KMS-11 (cell line): ENCODE results near the gene XPOT.

Experiments used
- H2AFZ ChIP-seq: fragments of 200-600 bp; sonication (generic); 2 replicates; pipeline ENCODE4 v1.6.1; 2016; ENCODE audit warnings: antibody characterized with exemption, mixed run types, low read depth
- H3K27ac ChIP-seq: fragments of 200-600 bp; sonication (generic); 2 replicates; pipeline ENCODE4 v1.6.1; 2016; ENCODE audit warnings: mild to moderate bottlenecking, mixed run types
- H3K27me3 ChIP-seq: fragments of 200-600 bp; sonication (generic); 2 replicates; pipeline ENCODE4 v1.6.1; 2017; ENCODE audit warnings: mild to moderate bottlenecking, low read depth, mixed run types, moderate library complexity; ENCODE audit not compliant: insufficient read depth
- H3K36me3 ChIP-seq: fragments of 200-600 bp; sonication (generic); 2 replicates; pipeline ENCODE4 v1.6.1; 2017; ENCODE audit warnings: mild to moderate bottlenecking, mixed run types; ENCODE audit not compliant: insufficient read depth
- H3K4me1 ChIP-seq: fragments of 200-600 bp; sonication (generic); 2 replicates; pipeline ENCODE4 v1.6.1; 2016; ENCODE audit warnings: mild to moderate bottlenecking, low read depth, mixed run types; ENCODE audit not compliant: poor library complexity, severe bottlenecking
- H3K4me2 ChIP-seq: fragments of 200-600 bp; sonication (generic); 2 replicates; pipeline ENCODE4 v1.7.0; 2016; ENCODE audit warnings: mild to moderate bottlenecking, mixed run types
- H3K4me3 ChIP-seq: fragments of 200-600 bp; sonication (generic); IDR thresholded peaks from 2 replicates; pipeline ENCODE4 v1.6.1; 2017; ENCODE audit warnings: low read depth, low read length, mixed read lengths; ENCODE audit not compliant: insufficient read depth
- H3K79me2 ChIP-seq: fragments of 200-600 bp; sonication (generic); 2 replicates; pipeline ENCODE4 v1.6.1; 2016; ENCODE audit warnings: low read depth, mixed run types; ENCODE audit not compliant: insufficient read depth
- H3K9ac ChIP-seq: fragments of 200-600 bp; sonication (generic); 2 replicates; pipeline ENCODE4 v1.6.1; 2016; ENCODE audit warnings: mild to moderate bottlenecking, mixed run types
- H4K20me1 ChIP-seq: fragments of 200-600 bp; sonication (generic); 2 replicates; pipeline ENCODE4 v1.6.1; 2016; ENCODE audit warnings: mild to moderate bottlenecking, mixed run types; ENCODE audit not compliant: insufficient read depth
- CTCF ChIP-seq: fragments of 200-600 bp; sonication (generic); conservative IDR thresholded peaks from 2 replicates; pipeline ENCODE4 v1.6.1; 2017; ENCODE audit warnings: low read depth, mild to moderate bottlenecking, antibody characterized with exemption, low read length, moderate library complexity, mixed read lengths

The XPOT gene

GRCh38 chr12:64480148-64480547 lies 76.0 kb downstream of the XPOT start:
- Histone ChIP-seq H3K4me1 (no peaks in the 10 kb centered on the region), H2AFZ (no peak overlapping the region), H3K36me3 (peaks cover 16% of the 10 kb centered on the region; the same call in 1 of the 2 replicates), H3K9ac (no peak overlapping the region), H4K20me1 (no peaks in the 10 kb centered on the region), H3K4me2 (no peak overlapping the region), H3K27ac (no peak overlapping the region), H3K27me3 (no peaks in the 10 kb centered on the region), H3K79me2 (peaks cover 22% of the 10 kb centered on the region; the same call in 1 of the 2 replicates), H3K4me3 (no peak overlapping the region)
- no peak for TF ChIP-seq CTCF

GRCh38 chr12:64486657-64487056 lies 82.5 kb downstream of the XPOT start:
- H4K20me1 ChIP-seq: no peaks in the 10 kb centered on the region
- no peaks in the 10 kb centered on the region for H3K79me2 ChIP-seq
- H3K27ac ChIP-seq: no peak overlapping the region
- TF ChIP-seq CTCF: no peak
- peaks cover 30% of the 10 kb centered on the region for H3K36me3 ChIP-seq
- H3K9ac ChIP-seq: no peak overlapping the region
- no peaks in the 10 kb centered on the region for H3K4me1 ChIP-seq
- no peak overlapping the region for H2AFZ ChIP-seq
- H3K4me2 ChIP-seq: no peak overlapping the region
- no peak overlapping the region for H3K4me3 ChIP-seq
- H3K27me3 ChIP-seq: no peaks in the 10 kb centered on the region

- Histone ChIP-seq H4K20me1 (no peaks in the 10 kb centered on the region), H3K9ac (no peak overlapping the region), H3K4me1 (no peaks in the 10 kb centered on the region), H3K4me3 (no peak overlapping the region), H3K27me3 (no peaks in the 10 kb centered on the region), H3K79me2 (no peaks in the 10 kb centered on the region), H3K27ac (no peak overlapping the region), H3K36me3 (peaks cover 26% of the 10 kb centered on the region), H3K4me2 (no peak overlapping the region), H2AFZ (no peak overlapping the region)
- no peak for TF ChIP-seq CTCF
These were observed 87.5 kb downstream of the XPOT start for GRCh38 chr12:64491718-64492117.

- TF ChIP-seq CTCF: no peak
- no peak overlapping the region for H2AFZ ChIP-seq
- no peak overlapping the region for H3K27ac ChIP-seq
- no peak overlapping the region for H3K4me3 ChIP-seq
- no peaks in the 10 kb centered on the region for H4K20me1 ChIP-seq
- no peaks in the 10 kb centered on the region for H3K4me1 ChIP-seq
- no peak overlapping the region for H3K9ac ChIP-seq
- H3K36me3 ChIP-seq: peaks cover 19% of the 10 kb centered on the region; the same call in 1 of the 2 replicates
- no peak overlapping the region for H3K4me2 ChIP-seq
- H3K27me3 ChIP-seq: no peaks in the 10 kb centered on the region
- H3K79me2 ChIP-seq: no peaks in the 10 kb centered on the region
These were observed 89.3 kb downstream of the XPOT start for GRCh38 chr12:64493513-64493912.
